Measurements from ENCODE around the gene CCDC187. TPM values are rescaled to one million over a fixed set of nuclear protein-coding genes. Genes with fewer than 3 reads are reported as not detected.

The CCDC187 gene
- total RNA-seq, 1 experiment from 2014 or later = 0.04 TPM

DNA sequence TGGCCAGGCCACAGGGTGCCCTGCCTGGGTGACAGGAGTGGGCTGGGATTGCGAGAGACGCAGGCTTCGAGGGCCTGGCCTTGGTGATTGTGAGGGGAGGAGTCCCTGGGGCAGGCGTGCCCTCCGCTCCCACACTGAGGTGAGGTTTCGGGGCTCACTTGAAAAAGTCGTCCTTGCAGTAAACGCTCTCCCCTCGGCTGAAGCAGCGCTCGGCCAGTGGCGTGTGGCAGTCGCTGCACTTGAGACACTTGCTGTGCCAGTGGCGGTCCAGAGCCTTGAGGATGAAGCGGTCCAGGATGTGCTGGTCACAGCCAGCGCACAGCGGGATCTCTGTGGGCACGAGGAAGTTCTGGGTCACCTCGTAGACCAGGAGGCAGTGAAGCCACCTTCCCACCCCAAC is 103.5 kb downstream of the CCDC187 start:
- Mint-ChIP-seq H3K9me3 (no peaks in the 10 kb centered on the region), H3K36me3 (no peaks in the 10 kb centered on the region), H3K4me1 (peaks cover 19% of the 10 kb centered on the region), H3K27ac (no peak overlapping the region), H3K4me3 (no peak overlapping the region), H3K27me3 (ENCODE audit: low read depth) (peaks cover 95% of the 10 kb centered on the region)
- no peak for TF ChIP-seq FOXP1 (CRISPR knock-in tag; IDR thresholded peaks at IDR 0.05; ENCODE audit: borderline replicate concordance)
- no peak for TF ChIP-seq TCF7 (CRISPR knock-in tag; IDR thresholded peaks at IDR 0.05; ENCODE audit: low read depth)
- TF ChIP-seq GABPB1 (CRISPR knock-in tag; IDR thresholded peaks at IDR 0.05) = no peak
- TF ChIP-seq, protein P1, sequence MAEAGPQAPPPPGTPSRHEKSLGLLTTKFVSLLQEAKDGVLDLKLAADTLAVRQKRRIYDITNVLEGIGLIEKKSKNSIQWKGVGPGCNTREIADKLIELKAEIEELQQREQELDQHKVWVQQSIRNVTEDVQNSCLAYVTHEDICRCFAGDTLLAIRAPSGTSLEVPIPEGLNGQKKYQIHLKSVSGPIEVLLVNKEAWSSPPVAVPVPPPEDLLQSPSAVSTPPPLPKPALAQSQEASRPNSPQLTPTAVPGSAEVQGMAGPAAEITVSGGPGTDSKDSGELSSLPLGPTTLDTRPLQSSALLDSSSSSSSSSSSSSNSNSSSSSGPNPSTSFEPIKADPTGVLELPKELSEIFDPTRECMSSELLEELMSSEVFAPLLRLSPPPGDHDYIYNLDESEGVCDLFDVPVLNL (CRISPR knock-in tag; IDR thresholded peaks at IDR 0.05; ENCODE audit: borderline replicate concordance, low read depth) = no peak
- TF ChIP-seq, protein P2, sequence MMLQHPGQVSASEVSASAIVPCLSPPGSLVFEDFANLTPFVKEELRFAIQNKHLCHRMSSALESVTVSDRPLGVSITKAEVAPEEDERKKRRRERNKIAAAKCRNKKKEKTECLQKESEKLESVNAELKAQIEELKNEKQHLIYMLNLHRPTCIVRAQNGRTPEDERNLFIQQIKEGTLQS (CRISPR knock-in tag; conservative IDR thresholded peaks at IDR 0.05) = no peak
- no peak for TF ChIP-seq FOXK1 (CRISPR knock-in tag; IDR thresholded peaks at IDR 0.05)
- TF ChIP-seq MYBL2 (CRISPR knock-in tag; IDR thresholded peaks at IDR 0.05) = no peak
- TF ChIP-seq GTF2I (CRISPR knock-in tag; conservative IDR thresholded peaks at IDR 0.05) = no peak
- TF ChIP-seq, protein P3, sequence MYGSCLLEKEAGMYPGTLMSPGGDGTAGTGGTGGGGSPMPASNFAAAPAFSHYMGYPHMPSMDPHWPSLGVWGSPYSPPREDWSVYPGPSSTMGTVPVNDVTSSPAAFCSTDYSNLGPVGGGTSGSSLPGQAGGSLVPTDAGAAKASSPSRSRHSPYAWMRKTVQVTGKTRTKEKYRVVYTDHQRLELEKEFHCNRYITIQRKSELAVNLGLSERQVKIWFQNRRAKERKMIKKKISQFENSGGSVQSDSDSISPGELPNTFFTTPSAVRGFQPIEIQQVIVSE (CRISPR knock-in tag; IDR thresholded peaks at IDR 0.05; ENCODE audit: borderline replicate concordance) = no peak
- no peak for TF ChIP-seq ZNF219 (CRISPR knock-in tag; IDR thresholded peaks at IDR 0.05; ENCODE audit: borderline replicate concordance)
- TF ChIP-seq, protein P4, sequence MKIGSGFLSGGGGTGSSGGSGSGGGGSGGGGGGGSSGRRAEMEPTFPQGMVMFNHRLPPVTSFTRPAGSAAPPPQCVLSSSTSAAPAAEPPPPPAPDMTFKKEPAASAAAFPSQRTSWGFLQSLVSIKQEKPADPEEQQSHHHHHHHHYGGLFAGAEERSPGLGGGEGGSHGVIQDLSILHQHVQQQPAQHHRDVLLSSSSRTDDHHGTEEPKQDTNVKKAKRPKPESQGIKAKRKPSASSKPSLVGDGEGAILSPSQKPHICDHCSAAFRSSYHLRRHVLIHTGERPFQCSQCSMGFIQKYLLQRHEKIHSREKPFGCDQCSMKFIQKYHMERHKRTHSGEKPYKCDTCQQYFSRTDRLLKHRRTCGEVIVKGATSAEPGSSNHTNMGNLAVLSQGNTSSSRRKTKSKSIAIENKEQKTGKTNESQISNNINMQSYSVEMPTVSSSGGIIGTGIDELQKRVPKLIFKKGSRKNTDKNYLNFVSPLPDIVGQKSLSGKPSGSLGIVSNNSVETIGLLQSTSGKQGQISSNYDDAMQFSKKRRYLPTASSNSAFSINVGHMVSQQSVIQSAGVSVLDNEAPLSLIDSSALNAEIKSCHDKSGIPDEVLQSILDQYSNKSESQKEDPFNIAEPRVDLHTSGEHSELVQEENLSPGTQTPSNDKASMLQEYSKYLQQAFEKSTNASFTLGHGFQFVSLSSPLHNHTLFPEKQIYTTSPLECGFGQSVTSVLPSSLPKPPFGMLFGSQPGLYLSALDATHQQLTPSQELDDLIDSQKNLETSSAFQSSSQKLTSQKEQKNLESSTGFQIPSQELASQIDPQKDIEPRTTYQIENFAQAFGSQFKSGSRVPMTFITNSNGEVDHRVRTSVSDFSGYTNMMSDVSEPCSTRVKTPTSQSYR (CRISPR knock-in tag; IDR thresholded peaks at IDR 0.05) = no peak
- no peak for TF ChIP-seq NFATC4 (CRISPR knock-in tag; IDR thresholded peaks at IDR 0.05)
- TF ChIP-seq, protein P5, sequence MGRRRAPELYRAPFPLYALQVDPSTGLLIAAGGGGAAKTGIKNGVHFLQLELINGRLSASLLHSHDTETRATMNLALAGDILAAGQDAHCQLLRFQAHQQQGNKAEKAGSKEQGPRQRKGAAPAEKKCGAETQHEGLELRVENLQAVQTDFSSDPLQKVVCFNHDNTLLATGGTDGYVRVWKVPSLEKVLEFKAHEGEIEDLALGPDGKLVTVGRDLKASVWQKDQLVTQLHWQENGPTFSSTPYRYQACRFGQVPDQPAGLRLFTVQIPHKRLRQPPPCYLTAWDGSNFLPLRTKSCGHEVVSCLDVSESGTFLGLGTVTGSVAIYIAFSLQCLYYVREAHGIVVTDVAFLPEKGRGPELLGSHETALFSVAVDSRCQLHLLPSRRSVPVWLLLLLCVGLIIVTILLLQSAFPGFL (CRISPR knock-in tag; IDR thresholded peaks at IDR 0.05; ENCODE audit: borderline replicate concordance) = no peak
- TF ChIP-seq NR2C2 (CRISPR knock-in tag; IDR thresholded peaks at IDR 0.05) = no peak
- TF ChIP-seq, protein P6, sequence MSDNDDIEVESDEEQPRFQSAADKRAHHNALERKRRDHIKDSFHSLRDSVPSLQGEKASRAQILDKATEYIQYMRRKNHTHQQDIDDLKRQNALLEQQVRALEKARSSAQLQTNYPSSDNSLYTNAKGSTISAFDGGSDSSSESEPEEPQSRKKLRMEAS (CRISPR knock-in tag; IDR thresholded peaks at IDR 0.05) = no peak
- TF ChIP-seq, protein P7, sequence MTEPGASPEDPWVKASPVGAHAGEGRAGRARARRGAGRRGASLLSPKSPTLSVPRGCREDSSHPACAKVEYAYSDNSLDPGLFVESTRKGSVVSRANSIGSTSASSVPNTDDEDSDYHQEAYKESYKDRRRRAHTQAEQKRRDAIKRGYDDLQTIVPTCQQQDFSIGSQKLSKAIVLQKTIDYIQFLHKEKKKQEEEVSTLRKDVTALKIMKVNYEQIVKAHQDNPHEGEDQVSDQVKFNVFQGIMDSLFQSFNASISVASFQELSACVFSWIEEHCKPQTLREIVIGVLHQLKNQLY (CRISPR knock-in tag; IDR thresholded peaks at IDR 0.05) = no peak
- TF ChIP-seq CREB1 (CRISPR knock-in tag; IDR thresholded peaks at IDR 0.05) = no peak
- TF ChIP-seq ZNF416 (CRISPR knock-in tag; IDR thresholded peaks at IDR 0.05) = no peak
- TF ChIP-seq ELF4 (CRISPR knock-in tag; IDR thresholded peaks at IDR 0.05; ENCODE audit: low read depth) = no peak
- TF ChIP-seq ZNF121 (CRISPR knock-in tag; IDR thresholded peaks at IDR 0.05) = no peak
- POLR2A ChIA-PET = no interaction called here
- no peak for DNase-seq (ENCODE audit: low spot score)
- CTCF ChIA-PET = interaction anchor here (2.2 kb wide), 1 partner anchor 62 kb away, joined by 7 read pairs; no protein-coding TSS in a partner anchor
- no peak for ATAC-seq

Other genes with a start within 250 kb of the CCDC187 start
- gene NACC2, start 208.8 kb downstream of the CCDC187 start, total RNA-seq (2021) = 14.1 to 17.1 TPM (median 14.5 TPM) in 3 replicates
- gene TMEM250, start 185.2 kb downstream of the CCDC187 start, total RNA-seq (2021) = 39.4 to 41.0 TPM (median 39.5 TPM) in 3 replicates
- 0.11 TPM in 1 of 3 replicates, not detected in the others for gene LHX3, start 99.0 kb downstream of the CCDC187 start, total RNA-seq (2021)
- gene QSOX2, start 58.3 kb downstream of the CCDC187 start, total RNA-seq (2021) = 31.7 to 33.4 TPM (median 33.2 TPM) in 3 replicates
- gene GPSM1, start 23.4 kb upstream of the CCDC187 start, total RNA-seq (2021) = 14.2 to 16.2 TPM (median 16.2 TPM) in 3 replicates
- gene DNLZ, start 59.6 kb upstream of the CCDC187 start, total RNA-seq (2021) = 13.5 to 17.2 TPM (median 15.0 TPM) in 3 replicates
- 0.76 to 0.96 TPM (median 0.96 TPM) in 3 replicates for gene CARD9, start 69.6 kb upstream of the CCDC187 start, total RNA-seq (2021)
- 18.9 to 22.8 TPM (median 20.0 TPM) in 3 replicates for gene SNAPC4, start 96.1 kb upstream of the CCDC187 start, total RNA-seq (2021)
- 102 to 140 TPM (median 103 TPM) in 3 replicates for gene ENTR1, start 106.5 kb upstream of the CCDC187 start, total RNA-seq (2021)
- 77.0 to 103 TPM (median 79.2 TPM) in 3 replicates for gene PMPCA, start 106.6 kb upstream of the CCDC187 start, total RNA-seq (2021)
- gene INPP5E, start 135.8 kb upstream of the CCDC187 start, total RNA-seq (2021) = 23.6 to 25.5 TPM (median 24.0 TPM) in 3 replicates
- gene SEC16A, start 178.9 kb upstream of the CCDC187 start, total RNA-seq (2021) = 52.1 to 70.9 TPM (median 52.3 TPM) in 3 replicates
- 76.7 to 95.6 TPM (median 79.2 TPM) in 3 replicates for gene NOTCH1, start 242.0 kb upstream of the CCDC187 start, total RNA-seq (2021)